Endothelial cell of umbilical vein (primary cell): ENCODE results near the gene SERF2.

Source experiments
- CTCF ChIP-seq, 2 donors: IDR thresholded peaks; 1 replicate in 1 of 2; 2 replicates in 1 of 2; pipeline ENCODE4 v1.5.1; 2011; ENCODE audit warnings: low read length in 2 of 2, mild to moderate bottlenecking in 2 of 2, moderate library complexity in 2 of 2, control low read depth in 1 of 2, inconsistent platforms in 1 of 2, low read depth in 1 of 2; ENCODE audit not compliant: insufficient read depth in 1 of 2; ENCODE audit errors: extremely low read depth in 1 of 2
- EZH2 ChIP-seq: IDR thresholded peaks from 2 replicates; pipeline ENCODE4 v1.6.1; 2012; ENCODE audit warnings: borderline replicate concordance, low read depth, mild to moderate bottlenecking, moderate library complexity, low read length, inconsistent platforms; ENCODE audit not compliant: severe bottlenecking
- FOS ChIP-seq: IDR thresholded peaks from 2 replicates; pipeline ENCODE4 v1.6.1; 2011; ENCODE audit warnings: mild to moderate bottlenecking, low read length, moderate library complexity, borderline replicate concordance; ENCODE audit not compliant: insufficient read depth
- JUN ChIP-seq: IDR thresholded peaks from 2 replicates; pipeline ENCODE4 v1.6.1; 2011; ENCODE audit warnings: borderline replicate concordance, low read depth; ENCODE audit not compliant: insufficient read length, insufficient read depth
- MAX ChIP-seq: IDR thresholded peaks from 2 replicates; pipeline ENCODE4 v1.6.1; 2011; ENCODE audit not compliant: insufficient read depth, insufficient read length
- POLR2A ChIP-seq: IDR thresholded peaks from 2 replicates; pipeline ENCODE4 v1.6.1; 2012; ENCODE audit warnings: low read depth, mild to moderate bottlenecking, control low read depth, low read length
- POLR2AphosphoS5 ChIP-seq: IDR thresholded peaks from 2 replicates; pipeline ENCODE4 v1.6.1; 2012; ENCODE audit warnings: low read depth, mild to moderate bottlenecking, control low read depth, low read length, moderate library complexity; ENCODE audit not compliant: insufficient read depth

DNA sequence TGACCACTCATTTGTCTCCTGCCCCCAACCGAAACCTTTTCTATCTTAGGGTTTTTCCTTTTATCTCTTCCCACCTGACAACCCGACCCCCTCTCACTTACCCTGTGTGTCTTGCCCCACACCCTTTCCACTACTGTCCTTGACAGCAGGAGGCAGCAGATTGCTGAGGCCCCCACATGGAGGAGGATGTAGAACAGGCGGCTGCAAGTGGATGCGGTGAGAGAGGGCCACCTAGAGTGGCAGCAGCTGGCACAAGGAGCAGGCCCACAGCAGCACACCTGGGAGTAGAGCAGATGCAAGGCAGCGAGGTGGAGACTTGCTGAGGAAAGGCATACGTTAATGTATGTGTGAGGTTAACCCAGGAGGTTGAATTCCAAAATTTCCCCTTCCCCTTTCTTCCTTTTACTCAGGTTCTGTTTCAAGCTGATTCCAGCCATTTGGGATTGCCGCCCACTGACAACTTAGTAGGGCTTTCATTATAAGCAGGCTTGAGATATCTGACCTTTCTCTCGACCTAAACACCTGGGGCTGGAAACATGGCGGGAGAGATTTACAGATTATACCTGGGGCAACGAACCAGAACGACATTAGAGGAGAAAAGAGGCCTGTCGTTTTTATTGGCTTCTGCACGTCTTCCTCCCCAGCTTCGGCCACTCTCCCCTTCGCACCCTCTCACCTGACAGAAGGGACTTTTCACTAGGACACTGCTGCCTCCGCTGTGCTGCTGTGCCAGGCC lies 7.3 kb downstream of the SERF2 start:
- no peak for TF ChIP-seq POLR2A
- TF ChIP-seq CTCF (IDR thresholded peaks at IDR 0.05; ENCODE audit: extremely low read depth in 1 of 2, insufficient read depth in 1 of 2, low read depth in 1 of 2, low read length in 2 of 2), result no peak
- TF ChIP-seq MAX, result no peak
- no peak for TF ChIP-seq POLR2AphosphoS5
- no peak for TF ChIP-seq EZH2
- TF ChIP-seq FOS, result no peak
- no peak for TF ChIP-seq JUN
